HTERT RPE-1 (cell line): ENCODE measurements around the gene FMR1NB.

Experiments
- in situ Hi-C: fragments of 300-500 bp; cut with MboI; formaldehyde crosslinking; loops from 4 replicates; pipeline ENCODE4 v1.14.3; 2020; ENCODE audit warnings: low sequenced_read_pairs

Gene FMR1NB, protein sequence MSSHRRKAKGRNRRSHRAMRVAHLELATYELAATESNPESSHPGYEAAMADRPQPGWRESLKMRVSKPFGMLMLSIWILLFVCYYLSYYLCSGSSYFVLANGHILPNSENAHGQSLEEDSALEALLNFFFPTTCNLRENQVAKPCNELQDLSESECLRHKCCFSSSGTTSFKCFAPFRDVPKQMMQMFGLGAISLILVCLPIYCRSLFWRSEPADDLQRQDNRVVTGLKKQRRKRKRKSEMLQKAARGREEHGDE

DNA sequence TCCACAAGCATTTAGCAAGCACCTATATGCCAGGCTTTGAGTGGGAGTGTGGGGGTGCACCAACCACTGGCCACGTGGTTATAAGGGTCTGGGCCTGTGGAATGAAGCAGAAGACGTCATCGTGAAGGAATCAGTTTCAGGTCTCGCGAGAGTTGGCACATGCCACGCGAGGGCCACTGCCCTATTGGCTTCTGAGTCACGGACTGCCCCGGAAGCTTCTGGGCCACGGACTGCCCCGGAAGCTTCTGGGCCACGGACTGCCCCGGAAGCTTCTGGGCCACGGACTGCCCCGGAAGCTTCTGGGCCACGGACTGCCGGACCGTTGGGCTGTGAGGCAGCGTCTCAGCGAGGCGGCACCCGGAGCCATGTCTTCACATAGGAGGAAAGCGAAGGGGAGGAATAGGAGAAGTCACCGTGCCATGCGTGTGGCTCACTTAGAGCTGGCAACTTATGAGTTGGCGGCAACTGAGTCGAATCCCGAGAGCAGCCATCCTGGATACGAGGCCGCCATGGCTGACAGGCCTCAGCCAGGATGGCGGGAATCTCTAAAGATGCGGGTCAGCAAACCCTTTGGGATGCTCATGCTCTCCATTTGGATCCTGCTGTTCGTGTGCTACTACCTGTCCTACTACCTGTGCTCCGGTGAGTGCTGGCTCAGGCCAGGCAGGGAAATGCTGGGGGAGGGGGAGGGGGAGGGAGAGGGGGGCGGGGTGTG is at the start of gene FMR1NB:
TSS of gene FMR1NB (plus strand) at position 300 of the 715 bp plus-strand sequence. CDS start at position 366, 66 bp downstream.
- in situ Hi-C loops: no loop called here

- in situ Hi-C loops: no loop called here
These were observed 47.3 kb upstream of the FMR1NB start for GRCh38 chrX:147933815-147934214.

- in situ Hi-C loops: no loop called here
These were observed 45.9 kb upstream of the FMR1NB start for GRCh38 chrX:147935156-147935758.

DNA sequence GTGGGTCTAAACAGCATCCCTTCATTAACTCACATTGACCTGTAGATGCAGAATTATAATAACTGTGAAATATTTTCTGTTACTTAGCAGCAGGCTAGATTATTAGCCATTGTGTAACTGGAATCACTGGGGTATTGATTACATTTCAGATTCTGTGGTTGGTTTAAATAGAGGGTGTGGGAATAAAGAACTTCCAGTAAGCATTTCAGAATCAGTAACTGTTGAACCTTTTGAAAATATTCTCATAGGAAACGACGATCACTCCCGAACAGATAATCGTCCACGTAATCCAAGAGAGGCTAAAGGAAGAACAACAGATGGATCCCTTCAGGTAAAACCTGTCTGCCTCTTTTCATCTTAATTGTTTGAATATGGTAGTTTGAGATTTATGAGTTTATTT is 35.9 kb upstream of the FMR1NB start:
- in situ Hi-C loops: no loop called here

GRCh38 chrX:147948531-147948930 is 32.6 kb upstream of the FMR1NB start:
- in situ Hi-C loops: no loop called here

GRCh38 chrX:147950352-147950751 is 30.8 kb upstream of the FMR1NB start:
- in situ Hi-C loops: no loop called here

DNA sequence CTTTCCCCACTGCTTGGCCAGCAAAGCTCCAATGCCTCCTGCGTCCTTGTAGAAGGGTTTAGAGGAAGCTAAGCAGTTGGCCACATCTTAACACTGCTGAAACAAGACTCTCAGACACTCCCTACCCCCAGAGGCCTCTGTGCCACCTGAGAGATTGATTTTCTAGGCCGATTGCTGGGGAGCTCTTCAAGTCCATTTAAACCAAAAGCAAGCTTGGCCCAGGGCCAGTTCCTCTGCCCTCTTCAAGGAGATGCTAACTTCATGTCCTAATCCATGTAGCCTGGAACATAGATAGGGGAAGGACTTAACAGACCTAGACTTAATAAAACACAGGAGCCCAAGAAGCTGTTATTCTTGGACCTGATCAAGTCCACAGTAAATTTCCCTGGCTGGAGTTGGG is 27.2 kb upstream of the FMR1NB start:
- in situ Hi-C loops: no loop called here

GRCh38 chrX:147957291-147957690 is 23.8 kb upstream of the FMR1NB start:
- in situ Hi-C loops: no loop called here

- in situ Hi-C loops: no loop called here
These were observed 22.8 kb upstream of the FMR1NB start for GRCh38 chrX:147958291-147958690.

GRCh38 chrX:147960722-147961121 is 20.4 kb upstream of the FMR1NB start:
- in situ Hi-C loops: no loop called here

DNA sequence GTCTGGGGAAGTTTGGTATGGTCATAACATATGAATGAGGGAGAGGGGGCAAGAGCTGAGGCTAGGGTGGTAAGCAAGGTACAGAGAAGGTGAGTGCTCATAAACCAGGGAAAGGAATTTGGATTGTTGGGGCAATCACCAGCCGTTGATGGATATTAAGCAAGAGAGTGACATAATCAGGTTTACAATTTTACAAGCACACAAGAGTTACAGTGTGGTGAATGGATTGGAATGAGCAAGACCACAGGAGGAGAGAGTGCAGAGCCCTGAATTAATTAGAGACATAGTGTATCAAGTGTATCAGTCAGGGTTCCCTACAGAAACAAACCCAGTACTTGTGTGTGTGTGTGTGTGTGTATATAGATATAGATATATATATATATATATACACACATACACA is 18.7 kb upstream of the FMR1NB start:
- in situ Hi-C loops: no loop called here

DNA sequence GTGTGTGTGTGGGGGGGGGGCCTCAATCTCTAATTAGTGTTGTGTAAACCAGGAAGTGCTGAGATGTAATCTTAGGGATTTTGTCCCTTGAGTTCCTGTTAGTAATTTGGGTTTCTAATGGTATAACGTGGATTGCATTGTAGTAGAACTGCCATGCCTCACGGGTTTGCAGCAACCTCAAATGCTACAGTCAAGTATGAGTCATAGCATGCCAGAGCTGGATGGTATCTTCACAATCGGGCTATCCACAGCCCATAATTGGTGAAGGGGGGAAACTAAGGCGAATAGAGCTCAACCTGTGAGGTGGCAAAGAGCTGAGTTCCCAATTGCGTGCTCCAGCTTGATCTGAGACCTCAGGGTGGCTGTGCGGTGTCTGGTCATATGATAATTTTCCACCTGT is 2.2 kb upstream of the FMR1NB start:
- in situ Hi-C loops: no loop called here

- in situ Hi-C loops: no loop called here
These were observed 39.2 kb downstream of the FMR1NB start for GRCh38 chrX:148020329-148020728.

DNA sequence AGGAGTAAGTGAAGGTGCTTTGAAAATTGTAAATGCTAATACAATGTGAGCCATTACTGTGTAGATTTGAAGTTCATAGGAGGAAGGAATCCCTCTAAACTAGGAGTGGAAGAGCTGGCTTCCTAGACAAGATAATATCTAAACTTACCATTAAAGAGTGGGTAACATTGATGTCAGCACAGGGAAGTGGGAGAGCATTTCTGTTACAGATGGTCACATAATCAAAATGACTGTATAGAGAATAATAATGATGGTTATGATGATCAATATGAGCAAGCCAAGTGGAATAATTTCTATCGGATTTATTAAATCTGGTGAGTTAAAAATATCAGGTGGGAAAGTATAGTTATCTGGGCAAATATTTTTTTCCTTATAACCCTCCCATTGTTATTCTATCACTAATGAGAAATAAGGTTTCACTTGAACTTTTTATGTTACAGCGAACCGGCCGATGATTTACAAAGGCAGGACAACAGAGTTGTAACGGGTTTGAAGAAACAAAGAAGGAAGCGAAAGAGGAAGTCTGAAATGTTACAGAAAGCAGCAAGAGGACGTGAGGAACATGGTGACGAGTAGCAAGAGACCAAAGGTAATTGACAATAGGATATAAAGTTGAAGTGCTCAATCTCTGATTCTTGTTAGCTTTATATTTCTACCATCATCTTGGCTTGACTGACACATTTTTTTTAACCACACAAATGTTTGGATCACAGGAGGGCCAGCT is 43.5 kb downstream of the FMR1NB start:
- in situ Hi-C loops: no loop called here

GRCh38 chrX:148035380-148035779 is 54.2 kb downstream of the FMR1NB start:
- in situ Hi-C loops: no loop called here

- in situ Hi-C loops: no loop called here
These were observed 55.9 kb downstream of the FMR1NB start for GRCh38 chrX:148037020-148037419.

DNA sequence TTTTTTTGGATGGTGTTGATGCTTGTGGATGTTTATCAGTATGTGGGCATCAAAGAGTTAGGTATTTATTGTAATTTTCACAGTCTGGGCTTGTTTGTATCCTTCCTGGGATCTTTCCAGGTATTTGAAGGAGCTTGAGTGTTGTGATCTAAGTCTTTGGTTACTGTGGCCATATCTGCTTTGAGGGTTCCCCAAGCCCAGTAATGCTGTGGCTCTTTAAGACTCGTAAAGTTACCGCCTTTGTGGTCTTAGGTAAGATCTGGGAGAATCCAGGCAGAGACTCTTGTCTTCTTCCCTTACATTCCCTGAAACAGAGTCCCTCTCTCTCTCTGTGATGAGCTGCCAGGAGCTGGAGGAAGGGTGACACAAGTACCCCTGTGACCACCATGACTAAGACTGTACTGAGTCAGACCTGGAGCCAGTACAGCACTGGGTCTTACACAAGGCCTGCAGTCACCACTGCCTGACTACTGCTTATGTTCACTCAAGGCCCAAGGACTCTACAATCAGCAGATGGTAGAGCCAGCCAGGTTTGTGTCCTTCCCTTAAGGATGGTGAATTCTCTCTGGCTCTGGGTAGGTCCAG is 62.2 kb downstream of the FMR1NB start:
- in situ Hi-C loops: no loop called here

- in situ Hi-C loops: no loop called here
These were observed 66.1 kb downstream of the FMR1NB start for GRCh38 chrX:148047200-148047599.

GRCh38 chrX:148049441-148049840 is 68.3 kb downstream of the FMR1NB start:
- in situ Hi-C loops: no loop called here

DNA sequence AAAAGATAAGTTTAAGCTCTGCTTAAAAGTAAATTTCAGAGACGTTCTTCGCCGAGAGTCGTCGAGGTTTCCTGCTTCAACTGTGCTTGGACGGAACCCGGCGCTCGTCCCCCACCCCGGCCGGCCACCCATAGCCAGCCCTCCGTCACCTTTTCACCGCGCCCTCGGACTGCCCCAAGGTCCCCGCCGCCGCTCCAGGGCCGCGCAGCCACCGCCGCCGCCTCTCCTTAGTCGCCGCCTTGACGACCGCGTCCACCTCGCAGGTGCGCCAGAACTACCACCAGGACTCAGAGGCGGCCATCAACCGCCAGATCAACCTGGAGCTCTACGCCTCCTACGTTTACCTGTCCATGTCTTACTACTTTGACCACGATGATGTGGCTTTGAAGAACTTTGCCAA is 70.8 kb downstream of the FMR1NB start:
- in situ Hi-C loops: no loop called here

- in situ Hi-C loops: no loop called here
These were observed 86.1 kb downstream of the FMR1NB start for GRCh38 chrX:148067285-148067684.
